LNCAP (cell line): Measurements from ENCODE around the gene DHX35.

Source experiments
- TF ChIP-seq, protein P1 (sequence below): fragments of 450-650 bp; IDR thresholded peaks from 2 replicates; pipeline ENCODE4 v1.5.1; 2017; ENCODE audit warnings: mild to moderate bottlenecking

The DHX35 gene

DNA sequence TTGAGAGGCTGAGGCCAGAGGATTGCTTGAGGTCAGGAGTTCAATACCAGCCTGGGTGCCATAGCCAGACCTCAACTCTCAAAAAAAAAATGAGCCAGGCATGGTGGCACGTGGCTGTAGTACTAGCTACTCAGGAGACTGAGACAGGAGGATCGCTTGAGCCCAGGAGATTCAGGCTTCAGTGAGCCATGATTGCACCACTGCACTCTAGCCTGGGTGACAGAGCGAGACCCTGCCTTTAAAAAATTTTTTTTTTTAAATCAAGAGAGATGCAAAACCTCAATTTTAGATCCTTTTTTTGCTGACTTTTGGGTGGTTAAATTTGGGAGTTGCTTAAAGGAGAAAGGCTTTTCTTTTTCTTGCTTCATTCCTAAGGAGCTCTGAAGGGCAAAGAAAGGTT is 70.9 kb downstream of the DHX35 start:
- TF ChIP-seq, protein P1, sequence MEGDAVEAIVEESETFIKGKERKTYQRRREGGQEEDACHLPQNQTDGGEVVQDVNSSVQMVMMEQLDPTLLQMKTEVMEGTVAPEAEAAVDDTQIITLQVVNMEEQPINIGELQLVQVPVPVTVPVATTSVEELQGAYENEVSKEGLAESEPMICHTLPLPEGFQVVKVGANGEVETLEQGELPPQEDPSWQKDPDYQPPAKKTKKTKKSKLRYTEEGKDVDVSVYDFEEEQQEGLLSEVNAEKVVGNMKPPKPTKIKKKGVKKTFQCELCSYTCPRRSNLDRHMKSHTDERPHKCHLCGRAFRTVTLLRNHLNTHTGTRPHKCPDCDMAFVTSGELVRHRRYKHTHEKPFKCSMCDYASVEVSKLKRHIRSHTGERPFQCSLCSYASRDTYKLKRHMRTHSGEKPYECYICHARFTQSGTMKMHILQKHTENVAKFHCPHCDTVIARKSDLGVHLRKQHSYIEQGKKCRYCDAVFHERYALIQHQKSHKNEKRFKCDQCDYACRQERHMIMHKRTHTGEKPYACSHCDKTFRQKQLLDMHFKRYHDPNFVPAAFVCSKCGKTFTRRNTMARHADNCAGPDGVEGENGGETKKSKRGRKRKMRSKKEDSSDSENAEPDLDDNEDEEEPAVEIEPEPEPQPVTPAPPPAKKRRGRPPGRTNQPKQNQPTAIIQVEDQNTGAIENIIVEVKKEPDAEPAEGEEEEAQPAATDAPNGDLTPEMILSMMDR, result no peak

DNA sequence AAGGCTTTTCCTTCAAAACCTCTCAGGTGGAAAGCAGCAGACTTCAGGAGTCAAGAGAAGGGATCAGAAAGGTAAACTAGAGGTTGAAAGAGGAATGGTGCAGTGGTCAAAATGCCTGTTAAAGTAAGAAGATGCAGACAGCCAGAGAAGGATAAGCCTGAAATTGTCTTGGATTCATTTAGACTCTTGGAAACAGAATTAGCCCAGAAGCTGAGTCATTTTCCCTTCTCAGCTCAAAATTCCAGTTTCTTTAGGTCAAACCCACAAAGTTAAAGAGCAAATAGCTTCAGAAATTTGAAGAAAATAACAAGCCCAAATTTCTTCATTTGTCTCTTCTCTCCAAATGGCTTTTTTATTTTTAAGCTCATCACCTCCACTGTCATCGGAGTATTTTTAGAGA is 73.9 kb downstream of the DHX35 start:
- TF ChIP-seq, protein P1, result no peak

DNA sequence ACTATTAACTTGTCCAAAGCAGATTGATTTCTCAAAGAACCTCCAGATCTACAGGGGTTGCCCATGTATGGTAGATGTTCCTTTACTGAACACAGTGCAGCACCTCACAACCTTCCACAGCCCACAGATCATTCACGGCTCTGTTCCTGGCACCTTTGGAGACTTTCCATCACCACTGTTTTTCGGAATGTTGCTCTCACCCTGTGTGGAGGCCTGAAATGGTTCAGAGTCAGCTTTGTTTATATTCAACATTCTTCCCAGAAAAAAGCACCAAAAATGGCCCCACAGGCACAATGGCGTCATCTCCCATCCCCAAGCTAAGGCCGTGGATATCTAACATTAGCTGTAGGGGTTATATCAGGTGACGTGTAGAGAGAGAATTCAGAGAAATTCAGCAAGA is 74.7 kb downstream of the DHX35 start:
- TF ChIP-seq, protein P1, result no peak

DNA sequence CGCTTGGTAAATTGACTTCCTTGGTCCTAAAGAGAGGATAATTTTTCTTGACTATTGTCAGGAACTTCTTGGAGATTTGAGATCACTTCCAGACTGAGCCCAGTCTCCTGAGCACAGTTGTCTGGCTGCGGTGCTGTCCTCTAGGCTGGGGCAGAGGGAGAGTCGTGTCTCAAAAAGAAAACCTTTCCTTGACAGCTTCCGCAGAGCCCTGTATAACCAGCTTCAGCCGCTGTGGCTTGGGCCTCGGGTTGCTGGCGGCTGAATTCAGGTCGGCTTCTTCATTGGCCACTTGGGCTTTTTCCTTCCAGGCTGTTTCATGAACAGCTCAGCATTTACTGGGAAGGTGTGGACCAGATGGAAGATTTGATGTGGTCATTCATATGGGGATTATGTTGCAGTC is 75.9 kb downstream of the DHX35 start:
- TF ChIP-seq, protein P1, result no peak

DNA sequence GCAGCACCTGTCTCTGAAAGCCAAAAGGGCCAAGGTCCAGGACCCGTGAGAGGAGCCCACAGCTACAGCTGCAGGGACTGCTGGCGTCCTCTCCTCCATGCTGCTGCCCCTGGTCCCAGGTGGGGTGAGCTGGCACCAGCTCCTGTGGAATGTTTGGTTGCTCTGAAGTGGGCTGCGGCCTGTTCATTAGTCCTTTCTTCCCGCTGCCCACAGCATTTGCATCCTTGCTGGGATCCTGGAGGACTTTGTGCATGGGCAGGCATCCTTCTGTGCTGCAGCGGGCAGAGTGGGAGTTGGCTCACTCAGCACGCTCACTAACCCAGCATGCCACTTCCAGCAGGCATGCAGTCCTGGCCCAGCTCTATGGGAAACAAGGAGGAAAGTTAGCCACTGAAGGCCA is 76.4 kb downstream of the DHX35 start:
- TF ChIP-seq, protein P1, result no peak

DNA sequence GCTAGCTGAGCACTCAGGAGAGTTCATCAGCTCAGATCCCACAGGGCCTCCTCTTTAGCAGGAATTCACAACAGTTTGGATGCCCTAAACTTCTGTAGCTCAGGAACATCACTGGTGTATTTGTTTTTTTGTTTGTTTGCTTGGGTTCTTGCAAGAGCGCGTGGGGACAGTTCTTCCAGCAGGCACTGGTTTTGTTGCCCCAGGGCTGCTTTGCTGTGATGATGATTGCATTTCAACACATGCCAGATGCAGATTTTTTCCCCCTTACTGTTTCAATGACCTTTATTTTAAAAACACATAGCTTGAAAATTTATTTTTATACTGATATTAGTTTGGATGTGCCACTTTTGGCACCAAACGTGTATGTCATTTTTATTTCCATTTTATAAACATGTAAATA is 77.1 kb downstream of the DHX35 start:
- TF ChIP-seq, protein P1, result no peak

DNA sequence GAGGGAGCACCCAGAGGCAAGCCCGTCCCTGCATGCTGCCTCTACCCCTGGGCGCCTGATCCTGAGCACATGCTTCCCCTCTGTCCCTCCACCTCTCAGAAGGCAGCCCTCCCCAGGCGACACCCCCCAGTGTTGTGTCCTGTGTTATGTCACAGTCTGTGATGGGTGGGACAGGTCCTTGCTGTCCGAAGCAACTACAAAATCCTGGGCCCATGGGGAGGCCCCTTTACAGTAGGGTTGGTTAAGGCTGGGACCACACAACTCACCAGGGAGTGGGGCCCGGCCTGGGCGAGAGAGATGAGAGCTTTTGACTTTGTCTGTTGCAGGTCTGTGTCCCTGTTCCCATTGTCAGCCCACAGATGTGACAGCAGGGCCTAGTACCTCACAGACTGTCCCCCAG is 78.0 kb downstream of the DHX35 start:
- TF ChIP-seq, protein P1, result no peak

DNA sequence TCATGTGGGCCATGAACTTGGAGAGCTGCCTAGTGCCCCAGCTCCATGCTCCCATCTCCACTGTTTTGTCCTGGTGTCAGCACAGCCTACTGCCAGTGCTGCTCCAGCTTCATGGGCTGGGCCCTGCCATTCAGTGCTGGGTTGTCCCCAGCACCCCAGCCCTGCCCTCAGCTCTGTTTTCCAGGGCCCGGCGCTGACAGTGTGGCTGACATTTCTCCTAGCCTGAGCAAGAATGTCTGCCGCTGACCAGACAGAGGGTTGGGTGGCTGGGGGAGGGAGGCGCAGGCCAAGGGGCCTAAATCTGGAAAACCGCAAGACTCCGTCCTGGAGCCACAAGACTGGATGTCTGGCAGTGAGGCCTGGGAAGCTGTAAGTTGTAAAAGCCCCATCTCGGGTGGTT is 78.9 kb downstream of the DHX35 start:
- TF ChIP-seq, protein P1, result no peak
